ENCODE data around the gene TEX14. TPM values are rescaled to one million over a fixed set of nuclear protein-coding genes. Genes with fewer than 3 reads are reported as not detected.

The TEX14 gene
- total and polyA plus RNA-seq, 10 of the 15 experiments (the other 5 are each of a cell fraction or from before 2014, with no cell fraction given) = 0.15 to 1.3 (median 0.66) TPM

DNA sequence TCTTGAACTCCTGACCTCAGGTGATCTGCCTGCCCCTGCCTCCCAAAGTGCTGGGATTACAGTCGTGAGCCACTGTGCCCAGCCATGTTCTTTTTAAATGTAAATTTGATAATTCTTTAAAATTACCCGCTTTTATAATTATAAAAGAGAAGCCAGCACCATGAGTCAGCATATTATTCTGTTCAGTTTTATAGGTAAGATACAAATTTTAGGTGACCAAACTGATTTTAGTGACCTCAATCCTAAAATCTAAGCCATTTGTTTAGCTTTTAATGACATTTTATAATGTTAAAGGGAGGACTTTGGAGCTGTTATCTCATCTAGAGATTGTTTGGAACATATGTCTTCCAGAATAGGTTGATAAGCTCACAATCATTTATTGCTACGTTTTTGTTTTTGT, 43.0 kb upstream of the TEX14 start:
- in situ Hi-C loops (cut with MboI) = no loop called here
- ChIA-PET SMC1A (ENCODE audit: uncharacterized antibody, unreplicated experiment) (interaction anchor here (1.4 kb wide), 1 partner anchor 9 kb away, joined by 4 read pairs; no protein-coding TSS in a partner anchor), CTCF (interaction anchor here (0.6 kb wide), 1 partner anchor 169 kb away, joined by 3 read pairs; no protein-coding TSS in a partner anchor), POLR2A (no interaction called here), RAD21 (ENCODE audit: unreplicated experiment) (no interaction called here)
- Histone ChIP-seq H3K79me2 (ENCODE audit: control insufficient read depth, insufficient read depth, low read length) (no peaks in the 10 kb centered on the region), H4K20me1 (ENCODE audit: control insufficient read depth, insufficient read depth) (no peaks in the 10 kb centered on the region), H3K27ac (ENCODE audit: control insufficient read depth, insufficient read depth) (no peak overlapping the region), H3K4me1 (ENCODE audit: control insufficient read depth, insufficient read depth, low read length) (no peaks in the 10 kb centered on the region), H3K9me3 (replicated peaks; ENCODE audit: control insufficient read depth, insufficient read depth, low read length) (no peaks in the 10 kb centered on the region), H3K36me3 (ENCODE audit: control insufficient read depth in 2 of 2, insufficient read depth in 2 of 2, low read length in 1 of 2) (no peaks in the 10 kb centered on the region; a peak in 2 of 4 replicates), H2AFZ (ENCODE audit: control insufficient read depth, low read depth, low read length) (no peak overlapping the region), H3K27me3 (replicated peaks in 1 of 2; ENCODE audit: control insufficient read depth in 2 of 2, insufficient read depth in 2 of 2, low read length in 1 of 2) (no peaks in the 10 kb centered on the region), H3K4me3 (no peak overlapping the region), H3K9ac (ENCODE audit: control insufficient read depth, insufficient read depth, low read length) (no peak overlapping the region), H3K4me2 (ENCODE audit: control insufficient read depth, insufficient read depth) (no peak overlapping the region)
- no peak for FAIRE-seq
- BruUV-seq (replicated peaks) = no TSS peak
- DNase-seq (ENCODE audit: low read depth, low spot score) = no peak
- intact Hi-C loops (cut with micrococcal nuclease; ENCODE audit: unreplicated experiment) = no loop called here
- TF ChIP-seq STAT3 (IDR thresholded peaks at IDR 0.05; ENCODE audit: low read depth, low read length) (no peak), IKZF2 (IDR thresholded peaks at IDR 0.05) (no peak), EED (IDR thresholded peaks at IDR 0.05; ENCODE audit: low read depth) (no peak), ETV6 (conservative IDR thresholded peaks at IDR 0.05 in 1 of 2, IDR thresholded peaks at IDR 0.05 in 1 of 2; ENCODE audit: borderline replicate concordance in 1 of 2, low read depth in 1 of 2) (no peak), CHD1 (IDR thresholded peaks at IDR 0.05; ENCODE audit: low read depth, low read length) (no peak), TAF1 (IDR thresholded peaks at IDR 0.05; ENCODE audit: borderline replicate concordance, low read depth, low read length) (no peak), BMI1 (IDR thresholded peaks at IDR 0.05; ENCODE audit: borderline replicate concordance) (no peak), IRF5 (IDR thresholded peaks at IDR 0.05; ENCODE audit: borderline replicate concordance) (no peak), BACH1 (IDR thresholded peaks at IDR 0.05; ENCODE audit: borderline replicate concordance) (no peak), SUZ12 (IDR thresholded peaks at IDR 0.05; ENCODE audit: unreplicated experiment) (no peak), PBX3 (IDR thresholded peaks at IDR 0.05; ENCODE audit: insufficient replicate concordance, low read depth, low read length) (no peak), IKZF1 (conservative IDR thresholded peaks at IDR 0.05) (no peak), HDAC6 (IDR thresholded peaks at IDR 0.05; ENCODE audit: unreplicated experiment) (no peak), DPF2 (IDR thresholded peaks at IDR 0.05) (no peak)
- TF ChIP-seq, protein P1, sequence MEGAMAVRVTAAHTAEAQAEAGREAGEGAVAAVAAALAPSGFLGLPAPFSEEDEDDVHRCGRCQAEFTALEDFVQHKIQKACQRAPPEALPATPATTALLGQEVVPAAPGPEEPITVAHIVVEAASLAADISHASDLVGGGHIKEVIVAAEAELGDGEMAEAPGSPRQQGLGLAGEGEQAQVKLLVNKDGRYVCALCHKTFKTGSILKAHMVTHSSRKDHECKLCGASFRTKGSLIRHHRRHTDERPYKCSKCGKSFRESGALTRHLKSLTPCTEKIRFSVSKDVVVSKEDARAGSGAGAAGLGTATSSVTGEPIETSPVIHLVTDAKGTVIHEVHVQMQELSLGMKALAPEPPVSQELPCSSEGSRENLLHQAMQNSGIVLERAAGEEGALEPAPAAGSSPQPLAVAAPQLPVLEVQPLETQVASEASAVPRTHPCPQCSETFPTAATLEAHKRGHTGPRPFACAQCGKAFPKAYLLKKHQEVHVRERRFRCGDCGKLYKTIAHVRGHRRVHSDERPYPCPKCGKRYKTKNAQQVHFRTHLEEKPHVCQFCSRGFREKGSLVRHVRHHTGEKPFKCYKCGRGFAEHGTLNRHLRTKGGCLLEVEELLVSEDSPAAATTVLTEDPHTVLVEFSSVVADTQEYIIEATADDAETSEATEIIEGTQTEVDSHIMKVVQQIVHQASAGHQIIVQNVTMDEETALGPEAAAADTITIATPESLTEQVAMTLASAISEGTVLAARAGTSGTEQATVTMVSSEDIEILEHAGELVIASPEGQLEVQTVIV (IDR thresholded peaks at IDR 0.05; ENCODE audit: borderline replicate concordance, partially characterized antibody) = no peak
- 95% methylated on average over 3 of the region's 3 CpGs for WGBS (ENCODE audit: insufficient coverage, insufficient replicate concordance, low lambda C conversion rate, missing lambda C conversion rate)
- no peak for ATAC-seq

Measured in GM12878 (cell line).